Cardiac septum (tissue), 1 donor: ENCODE measurements around the gene ALDH3B1. TPM values are rescaled to one million over a fixed set of nuclear protein-coding genes. Genes with fewer than 3 reads are reported as not detected.

Experiments
- DNase-seq: peaks from one replicate; pipeline ENCODE4 v3.0.0-alpha.2; 2020; ENCODE audit warnings: low spot score
- intact Hi-C: fragments of 100-400 bp; cut with DNase I; formaldehyde crosslinking; loops from one replicate; pipeline ENCODE4 v1.14.0; 2022
- total RNA-seq: library from RNA; stranded (reverse); fragmentation: NEBNext Ultra II Directional; extraction: Animal tissue kit (Norgen Biotek cat#: 25700); gene quantifications from one replicate; pipeline ENCODE4 v1.2.1, GENCODE V29; 2021
- donor health status: DM: no; HTN: no; CAD: no.

Gene ALDH3B1
- total RNA-seq, 1 donor from 2014 or later, result 5.1 TPM

DNA sequence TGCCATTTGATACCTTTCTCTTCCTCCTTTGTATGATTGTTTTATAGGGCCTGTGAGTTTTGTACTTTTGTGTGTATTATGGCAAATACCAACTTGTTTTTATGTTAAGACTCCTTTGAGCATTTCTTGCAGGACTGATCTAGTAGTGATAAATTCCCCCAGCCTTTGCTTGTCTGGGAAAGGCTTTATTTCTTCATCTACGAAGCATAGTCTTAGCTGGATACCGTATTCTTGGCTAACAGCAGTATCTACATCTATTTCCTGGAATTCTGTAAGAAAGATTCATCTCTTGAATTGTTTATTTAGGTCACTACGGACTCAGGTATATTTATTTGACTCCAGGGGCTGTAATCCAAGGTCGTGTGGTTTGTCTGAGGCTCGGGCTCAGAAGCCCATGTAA lies 14.4 kb downstream of the ALDH3B1 start:
- intact Hi-C loops, result no loop called here
- DNase-seq, result no peak

DNA sequence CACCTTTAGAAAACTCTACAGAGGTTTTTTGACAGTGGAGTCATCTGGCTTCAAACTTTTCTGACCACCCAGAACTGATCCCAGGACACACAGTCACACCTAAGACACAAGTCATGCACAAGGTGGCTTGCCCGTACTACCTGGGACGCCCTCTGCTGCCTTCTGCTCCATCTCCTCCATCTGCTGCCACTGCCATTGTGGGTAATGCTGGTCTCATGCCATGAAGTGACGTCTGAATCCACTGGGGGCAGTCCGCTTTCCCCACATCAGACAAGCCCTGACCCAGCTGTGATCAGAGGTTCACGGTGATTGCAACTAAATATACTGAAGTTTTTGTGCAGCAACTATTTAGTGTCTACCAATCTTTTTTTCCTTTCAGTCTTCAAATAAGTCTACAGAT lies 14.9 kb downstream of the ALDH3B1 start:
- no peak for DNase-seq
- intact Hi-C loops, result no loop called here

DNA sequence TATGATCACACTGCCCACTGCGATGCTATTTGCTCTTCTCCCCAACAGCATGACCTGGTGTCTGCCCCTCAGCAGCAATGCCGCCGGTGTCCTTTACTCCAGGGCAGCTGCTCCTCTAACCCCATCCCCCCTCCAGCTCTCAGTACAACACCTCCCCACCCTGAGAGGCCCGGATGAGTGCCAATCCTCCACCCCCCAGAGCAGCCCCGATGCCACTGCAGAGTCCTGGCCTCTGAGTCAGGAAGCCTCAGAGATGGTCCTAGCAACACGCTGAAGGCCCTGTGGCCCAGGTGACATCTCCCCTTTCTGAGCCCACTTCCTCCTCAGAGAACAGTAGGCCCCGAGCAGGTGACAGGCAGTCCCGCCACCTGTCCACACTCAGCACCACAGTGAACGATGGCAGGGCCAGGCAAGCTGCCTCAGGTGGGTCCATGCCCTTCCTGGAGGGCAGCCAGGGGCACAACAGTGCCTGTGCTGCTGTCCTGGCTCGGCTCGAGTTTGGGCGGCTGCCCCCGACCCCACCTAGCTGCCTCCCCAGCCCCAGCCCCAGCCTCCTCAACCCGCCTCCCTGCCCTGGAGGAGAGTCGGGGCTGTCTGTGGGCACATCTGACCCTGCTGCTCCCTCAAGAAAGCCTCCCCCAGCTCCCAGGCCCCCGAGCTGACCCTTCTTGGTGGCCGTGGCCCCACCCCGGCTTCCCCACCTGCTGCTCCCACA lies 16.4 kb downstream of the ALDH3B1 start:
- no peak for DNase-seq
- intact Hi-C loops, result no loop called here

DNA sequence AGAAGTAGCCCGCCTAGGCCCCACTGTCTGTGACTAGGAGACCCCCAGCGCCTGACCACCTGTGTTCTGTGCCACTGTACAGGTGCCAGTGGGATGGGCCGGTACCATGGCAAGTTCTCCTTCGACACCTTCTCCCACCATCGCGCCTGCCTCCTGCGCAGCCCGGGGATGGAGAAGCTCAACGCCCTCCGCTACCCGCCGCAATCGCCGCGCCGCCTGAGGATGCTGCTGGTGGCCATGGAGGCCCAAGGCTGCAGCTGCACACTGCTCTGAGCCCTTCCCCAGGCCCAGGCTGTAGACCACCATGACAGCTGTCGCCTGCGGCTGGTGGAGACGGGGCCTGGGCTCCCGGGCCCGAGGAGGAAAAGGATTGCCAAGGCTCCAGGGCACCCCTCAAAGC lies 17.5 kb downstream of the ALDH3B1 start:
- intact Hi-C loops, result no loop called here
- DNase-seq, result no peak

DNA sequence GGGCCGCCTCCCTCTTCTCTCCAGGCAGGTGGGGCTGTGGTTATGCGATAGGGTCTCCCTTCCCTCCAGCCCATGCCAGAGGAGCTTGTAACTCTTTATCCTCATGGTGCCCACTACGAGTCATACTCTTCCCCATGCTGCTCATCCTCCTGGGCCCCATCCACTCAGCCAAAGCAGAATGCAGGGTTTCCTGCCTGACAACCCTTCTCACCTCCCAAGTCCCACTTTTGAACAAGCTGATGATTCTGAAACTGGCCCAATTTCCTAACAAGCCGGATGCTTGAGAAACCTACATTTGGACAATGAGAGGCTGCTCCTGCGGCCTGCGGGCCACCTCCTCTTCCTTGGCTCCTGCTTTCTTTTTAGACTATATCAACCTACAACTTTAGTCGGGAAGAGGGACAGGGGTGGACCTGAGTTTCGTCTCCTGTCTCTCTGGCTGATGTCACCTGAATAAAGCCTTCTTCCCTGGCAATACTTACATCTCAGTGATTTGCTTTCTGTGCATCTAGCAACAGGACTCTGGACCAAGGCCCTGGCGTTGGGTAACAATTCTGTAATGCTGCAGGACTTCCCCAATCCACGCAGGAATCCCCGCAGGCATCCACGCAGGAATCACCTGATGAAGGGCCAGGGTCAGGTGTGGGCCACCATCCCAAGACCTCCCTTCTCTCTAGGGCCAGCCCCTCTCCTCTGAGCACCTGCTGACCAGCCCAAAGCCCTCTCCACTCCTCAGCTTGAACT lies 18.8 kb downstream of the ALDH3B1 start:
- DNase-seq, result no peak
- intact Hi-C loops, result no loop called here

DNA sequence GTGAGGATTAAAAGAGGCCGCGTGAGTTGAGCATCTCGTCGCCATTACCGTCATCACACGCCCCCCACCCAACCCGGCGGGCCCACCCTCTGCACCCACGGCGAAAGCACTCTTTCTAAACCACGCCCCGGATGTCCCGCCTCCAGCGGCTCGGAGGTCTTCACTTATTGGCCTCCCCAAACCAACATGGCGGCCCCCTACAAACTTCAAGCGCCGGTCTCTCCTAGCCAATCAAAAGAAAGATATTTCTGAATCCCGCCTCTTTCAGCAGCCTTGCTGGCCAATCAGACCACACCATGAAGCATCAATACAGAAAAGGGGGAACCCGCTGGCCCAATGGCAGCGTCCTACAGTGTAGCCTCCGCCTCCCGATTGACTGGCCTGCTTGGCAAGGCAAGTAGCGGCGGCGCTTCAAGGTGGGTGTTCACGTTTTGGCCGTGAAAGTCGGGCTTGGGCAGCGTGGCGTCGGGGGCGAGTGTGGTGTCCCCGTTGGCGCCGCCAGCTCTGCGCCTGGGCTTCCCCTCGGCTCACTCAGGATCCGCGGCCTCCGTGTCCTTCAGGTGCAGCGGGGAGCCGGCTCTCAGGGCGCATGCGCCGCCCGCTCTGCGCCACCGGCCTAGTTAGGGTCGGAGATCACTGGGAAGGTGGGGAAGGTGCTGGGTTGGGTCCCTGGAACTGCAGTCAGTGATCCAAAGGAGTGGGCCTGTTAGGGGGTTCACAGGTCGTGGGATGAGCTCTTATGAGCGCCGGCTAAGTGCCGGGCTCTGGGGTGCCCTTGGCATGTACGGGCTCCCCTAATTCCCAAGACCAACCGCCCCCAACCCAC lies 20.4 kb downstream of the ALDH3B1 start, which contains the start of gene NDUFS8:
NDUFS8 (plus strand) TSS at position 364 of the 826 bp plus-strand sequence. CDS start 1,471 bp downstream, outside the sequence.
- DNase-seq, result peak; percentile 96
- intact Hi-C loops, result loop anchor here (5.0 kb wide), 2 partner anchors 92 to 182 kb away; partner anchors contain the start of genes CHKA and KMT5B

DNA sequence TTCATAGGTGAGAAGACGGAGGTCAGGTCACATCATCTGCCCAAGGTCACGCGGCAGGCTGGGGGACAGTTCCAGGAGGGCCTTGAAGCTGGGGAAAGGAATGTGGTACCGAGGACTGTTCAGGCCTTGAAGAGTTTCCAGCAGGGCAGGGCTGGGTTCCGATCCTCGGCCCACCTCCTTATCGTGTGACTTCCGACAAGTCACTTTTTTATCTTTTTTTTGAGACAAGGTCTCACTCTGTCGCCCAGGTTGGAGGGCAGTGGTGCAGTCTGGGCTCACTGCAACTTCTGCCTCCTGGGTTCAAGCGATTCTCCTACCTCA lies 21.0 kb downstream of the ALDH3B1 start:
- intact Hi-C loops, result loop anchor here (5.0 kb wide), 2 partner anchors 91 to 181 kb away; partner anchors contain the start of genes CHKA and KMT5B
- no peak for DNase-seq

DNA sequence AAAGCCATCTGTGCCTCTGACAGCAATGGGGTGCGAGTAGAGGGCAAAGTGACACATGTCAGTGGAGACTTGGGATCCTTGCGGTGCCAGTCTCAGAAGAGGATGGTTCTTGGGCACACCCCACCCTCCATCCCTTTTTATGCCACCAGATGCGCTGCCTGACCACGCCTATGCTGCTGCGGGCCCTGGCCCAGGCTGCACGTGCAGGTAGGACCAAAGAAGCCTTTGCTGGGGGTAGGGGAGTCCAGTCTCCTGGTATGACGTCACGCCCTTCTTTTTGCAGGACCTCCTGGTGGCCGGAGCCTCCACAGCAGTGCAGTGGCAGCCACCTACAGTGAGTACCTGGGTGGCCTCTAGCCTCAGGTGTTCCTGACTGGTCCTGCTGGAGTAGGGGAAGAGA lies 21.9 kb downstream of the ALDH3B1 start:
- DNase-seq, result no peak
- intact Hi-C loops, result loop anchor here (5.0 kb wide), 2 partner anchors 90 to 180 kb away; partner anchors contain the start of genes CHKA and KMT5B

DNA sequence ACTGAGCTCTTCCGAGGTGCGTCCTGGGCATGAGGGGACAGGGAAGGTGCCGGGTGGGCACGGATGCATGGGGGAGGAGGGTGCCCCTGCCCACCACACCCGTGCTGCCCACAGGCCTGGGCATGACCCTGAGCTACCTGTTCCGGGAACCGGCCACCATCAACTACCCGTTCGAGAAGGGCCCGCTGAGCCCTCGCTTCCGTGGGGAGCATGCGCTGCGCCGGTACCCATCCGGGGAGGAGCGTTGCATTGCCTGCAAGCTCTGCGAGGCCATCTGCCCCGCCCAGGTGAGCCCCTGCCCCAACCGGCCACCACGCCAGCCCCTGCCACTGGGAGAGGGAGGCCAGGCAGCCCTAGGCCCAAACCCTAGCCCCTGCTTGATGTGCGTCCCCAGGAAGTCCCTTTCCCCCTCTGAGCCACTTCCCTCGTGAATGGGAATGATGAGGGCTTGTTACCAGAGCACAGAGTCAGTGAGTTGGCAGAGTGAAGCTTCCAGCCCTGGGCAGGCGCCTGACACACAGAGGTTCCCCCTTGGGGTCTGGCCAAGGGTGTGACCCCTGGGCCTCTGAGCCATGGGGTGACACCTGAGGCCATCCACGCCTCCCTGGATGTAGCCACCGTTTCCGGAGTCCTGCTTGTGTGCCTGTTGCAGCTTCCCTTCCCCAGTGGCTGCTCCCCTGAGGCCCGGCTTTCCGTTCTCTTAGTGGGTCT lies 23.0 kb downstream of the ALDH3B1 start:
- intact Hi-C loops, result loop anchor here (5.0 kb wide), 2 partner anchors 89 to 179 kb away; partner anchors contain the start of genes CHKA and KMT5B
- DNase-seq, result no peak

DNA sequence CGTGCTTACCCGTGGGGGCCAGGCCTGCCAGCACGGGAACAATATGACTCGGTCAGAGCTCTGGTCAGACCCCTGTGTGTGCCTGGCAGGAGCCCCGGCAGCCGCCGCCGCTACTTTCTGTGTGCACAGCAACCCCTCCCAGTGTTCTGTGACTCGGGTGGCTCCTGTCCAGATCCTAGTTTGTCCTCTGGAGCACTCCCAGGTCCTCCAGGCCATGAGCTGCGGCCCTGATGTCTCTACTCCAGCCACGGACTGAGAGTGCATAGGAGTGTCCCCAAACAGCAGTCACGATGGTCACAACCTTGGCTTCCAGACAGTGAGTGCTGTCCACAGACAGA lies 23.6 kb downstream of the ALDH3B1 start:
- peak; percentile 84 for DNase-seq
- intact Hi-C loops, result loop anchor here (5.0 kb wide), 2 partner anchors 89 to 179 kb away; partner anchors contain the start of genes CHKA and KMT5B

DNA sequence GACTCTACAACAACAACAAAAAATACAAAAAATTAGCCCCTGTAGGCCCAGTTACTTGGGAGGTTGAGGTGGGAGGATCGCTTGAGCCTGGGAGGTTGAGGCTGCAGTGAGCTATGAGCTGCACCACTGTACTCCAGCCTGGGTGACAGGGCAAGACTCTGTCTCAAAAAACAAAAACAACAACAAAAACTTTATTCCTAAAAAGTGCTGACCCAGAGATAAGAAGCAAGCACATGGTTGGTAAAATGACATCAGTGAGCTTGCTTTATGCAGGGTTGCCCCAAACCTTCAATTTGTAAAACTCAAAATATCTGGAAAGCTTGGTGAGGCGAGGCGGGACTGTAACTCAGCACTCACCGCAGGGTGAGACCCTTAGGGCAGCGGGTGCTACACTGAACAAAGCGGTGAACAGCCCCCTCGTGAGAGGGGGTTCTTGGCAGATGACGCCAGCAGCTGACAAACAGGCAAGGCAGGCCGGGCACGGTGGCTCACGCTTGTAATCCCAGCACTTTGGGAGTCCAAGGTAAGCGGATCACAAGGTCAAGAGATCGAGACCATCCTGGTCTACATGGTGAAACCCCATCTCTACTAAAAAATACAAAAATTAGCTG lies 25.2 kb downstream of the ALDH3B1 start:
- no peak for DNase-seq
- intact Hi-C loops, result no loop called here

DNA sequence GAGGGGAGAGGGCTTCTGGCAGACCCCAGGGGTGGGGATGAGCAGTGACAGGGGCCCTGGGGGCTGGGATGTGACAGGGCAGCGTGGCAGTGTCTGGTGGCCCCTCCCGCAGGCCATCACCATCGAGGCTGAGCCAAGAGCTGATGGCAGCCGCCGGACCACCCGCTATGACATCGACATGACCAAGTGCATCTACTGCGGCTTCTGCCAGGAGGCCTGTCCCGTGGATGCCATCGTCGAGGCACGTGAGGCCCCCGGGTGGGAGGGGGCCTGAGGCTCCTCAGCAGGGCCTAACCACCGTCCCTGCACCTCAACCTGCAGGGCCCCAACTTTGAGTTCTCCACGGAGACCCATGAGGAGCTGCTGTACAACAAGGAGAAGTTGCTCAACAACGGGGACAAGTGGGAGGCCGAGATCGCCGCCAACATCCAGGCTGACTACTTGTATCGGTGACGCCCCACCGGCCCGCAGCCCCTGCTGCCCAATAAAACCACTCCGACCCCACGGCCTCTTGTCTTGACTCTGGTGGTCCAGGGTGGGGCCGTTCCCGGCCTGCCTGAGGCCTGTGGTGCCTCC lies 26.1 kb downstream of the ALDH3B1 start:
- DNase-seq, result peak; percentile 75

DNA sequence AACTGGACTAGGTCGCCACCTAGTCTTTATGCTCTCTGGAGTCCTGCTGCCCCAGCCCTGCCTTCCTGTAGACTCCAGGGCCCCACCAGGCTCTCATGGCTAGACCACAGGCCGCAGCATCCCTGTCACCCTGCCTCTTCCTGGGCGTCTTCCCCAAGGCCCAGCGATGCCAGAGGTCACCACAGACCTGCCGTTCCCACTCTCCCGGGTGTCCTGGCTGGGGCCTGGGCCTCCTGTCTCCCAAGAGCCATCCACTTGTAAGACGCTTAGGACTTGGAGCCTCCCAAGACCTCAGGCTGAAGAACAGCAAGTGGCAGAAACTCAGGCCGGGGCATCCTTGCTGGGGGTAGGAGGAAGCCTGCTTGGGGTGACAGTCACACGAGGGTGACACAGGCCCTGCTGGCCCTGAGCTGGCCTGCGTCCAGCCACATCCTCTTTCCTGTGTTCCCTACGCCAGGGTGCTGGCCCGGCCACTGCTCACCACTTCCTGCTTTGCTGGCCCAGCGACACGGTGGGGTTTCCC lies 26.7 kb downstream of the ALDH3B1 start:
- DNase-seq, result peak; percentile 93
- intact Hi-C loops, result no loop called here

More for the DNA sequence above, 26.1 kb downstream of the ALDH3B1 start:
- intact Hi-C loops, result no loop called here

DNA sequence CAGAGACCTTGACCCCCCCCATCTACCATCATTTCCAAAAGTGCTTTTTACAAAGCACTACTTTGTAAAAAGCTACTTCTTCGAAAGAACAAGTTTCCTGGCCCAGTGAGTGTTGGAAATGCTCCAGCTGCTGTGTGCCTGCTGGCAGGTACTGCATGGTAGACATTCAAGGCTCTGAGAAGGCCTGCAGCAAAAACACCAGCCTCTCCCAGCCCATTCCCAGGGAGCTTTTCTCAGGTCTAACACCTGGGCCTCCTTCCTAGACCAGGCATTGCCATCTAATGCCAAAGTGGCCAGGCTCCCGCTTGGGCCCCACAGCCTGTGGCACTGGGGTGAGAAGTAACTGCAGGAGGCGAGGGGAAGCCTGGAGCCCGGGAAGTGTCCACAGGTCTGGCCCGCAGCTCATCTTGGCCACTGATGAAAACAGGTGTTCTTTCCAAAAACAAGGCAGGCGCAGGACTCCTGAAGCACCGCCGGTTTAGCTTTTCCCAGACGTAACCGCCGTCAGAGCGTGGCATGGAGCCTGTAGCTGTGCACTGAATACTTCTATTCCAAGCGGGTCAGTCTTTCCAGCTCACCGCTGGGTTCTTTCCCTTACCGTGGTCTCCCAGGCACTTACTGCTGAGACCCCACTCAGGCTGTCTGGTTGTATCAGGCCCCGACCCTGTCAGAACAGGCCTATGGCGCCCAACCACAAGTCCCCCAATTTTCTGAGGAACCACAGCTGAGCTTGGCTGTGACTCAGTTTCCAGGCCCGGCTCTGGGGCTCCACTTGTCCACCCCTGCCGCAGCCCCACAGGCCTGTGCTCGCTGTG lies 27.5 kb downstream of the ALDH3B1 start:
- no peak for DNase-seq
- intact Hi-C loops, result no loop called here

DNA sequence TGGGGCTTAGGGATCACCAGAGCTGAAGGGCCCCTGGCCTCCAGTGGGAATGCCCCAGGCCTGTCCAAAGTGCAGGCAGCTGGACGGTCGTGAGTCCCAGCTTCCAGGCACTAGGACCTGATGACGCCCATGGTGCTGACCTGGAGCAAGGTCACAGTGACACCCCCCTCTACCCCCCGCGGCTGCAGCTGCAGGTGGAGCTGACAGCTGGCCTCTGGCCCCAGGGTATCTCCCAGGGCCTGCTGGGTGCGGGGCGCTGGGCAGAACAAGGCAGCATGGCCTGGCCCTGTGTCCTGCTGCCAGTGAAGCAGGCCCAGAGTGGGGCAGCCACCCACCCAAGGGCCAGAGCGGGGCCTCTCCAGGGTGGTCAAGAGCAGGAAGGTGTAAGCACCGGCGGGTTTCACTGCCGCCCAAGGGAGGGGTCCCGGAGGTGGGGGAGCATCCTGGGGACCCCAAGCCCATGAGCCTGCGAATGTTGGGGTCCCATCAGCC lies 28.1 kb downstream of the ALDH3B1 start:
- DNase-seq, result no peak
- intact Hi-C loops, result no loop called here

DNA sequence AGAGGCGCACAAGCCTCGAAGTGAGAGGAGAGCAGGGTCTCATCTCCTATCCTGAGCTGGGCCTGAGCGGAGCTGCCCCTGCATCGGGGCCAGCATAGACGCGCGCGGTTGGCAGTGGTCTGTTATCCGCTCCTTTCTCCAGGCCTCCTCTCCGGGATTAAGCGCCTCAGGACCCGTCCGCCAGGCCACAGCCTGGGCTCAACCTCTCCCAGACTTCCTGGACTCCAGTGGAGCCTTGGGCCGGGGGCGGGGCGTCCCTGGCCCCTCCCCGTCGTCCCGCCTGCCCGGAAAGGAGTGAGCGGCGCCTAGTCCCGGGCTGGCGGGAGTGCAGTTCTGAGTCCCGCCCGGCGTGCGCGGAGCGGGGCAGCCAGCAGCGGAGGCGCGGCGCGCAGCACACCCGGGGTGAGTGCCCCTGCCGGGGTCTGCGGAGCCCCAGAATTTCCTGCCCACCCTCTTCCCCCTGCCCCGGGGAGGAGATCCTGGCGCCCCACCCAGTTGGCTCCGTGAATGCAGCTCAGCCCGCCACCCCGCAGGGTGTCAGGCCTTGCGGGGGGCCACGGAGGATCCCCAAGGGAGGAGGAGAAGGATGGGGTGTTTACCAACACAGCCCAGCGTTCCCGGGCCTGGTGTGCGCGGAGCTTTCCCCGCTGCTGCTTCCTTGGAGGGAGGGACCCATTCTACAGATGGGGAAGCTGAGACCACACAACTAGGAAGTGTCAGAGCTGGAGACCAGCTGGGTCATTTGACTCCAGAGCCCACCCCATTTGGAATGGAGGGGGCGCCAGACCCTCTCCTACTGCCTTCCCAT lies 28.8 kb downstream of the ALDH3B1 start, which contains the start of gene TCIRG1:
TCIRG1 (plus strand) TSS at position 308 of the 808 bp plus-strand sequence. CDS start 2,247 bp downstream, outside the sequence.
- DNase-seq, result peak; percentile 95
- intact Hi-C loops, result no loop called here
